GM18508 (cell line): ENCODE results near the gene IL37.
"Not testable (repeated sequence)": the region's sequence is repeated elsewhere in the genome, so short reads cannot be mapped to it uniquely, and the experiment has no call there.

Experiments used
- ATAC-seq: cut with Tn5 transposase; IDR thresholded peaks from one replicate; pipeline ENCODE4 v1.9.1; 2021; ENCODE audit warnings: moderate number of reproducible peaks; ENCODE audit not compliant: insufficient read depth, unreplicated experiment

The IL37 gene

GRCh38 chr2:112887964-112888749 lies 22.8 kb upstream of the IL37 start:
- no peak for ATAC-seq

- no peak for ATAC-seq
Observed at GRCh38 chr2:112889976-112890375, 21.0 kb upstream of the IL37 start.

GRCh38 chr2:112891385-112891831 lies 19.6 kb upstream of the IL37 start:
- no peak for ATAC-seq

GRCh38 chr2:112893752-112894151 lies 17.2 kb upstream of the IL37 start:
- ATAC-seq, result no peak

GRCh38 chr2:112896909-112897623 lies 13.9 kb upstream of the IL37 start:
- ATAC-seq, result no peak

GRCh38 chr2:112897624-112897978 lies 13.4 kb upstream of the IL37 start:
- ATAC-seq, result no peak

GRCh38 chr2:112901431-112902065 lies 9.4 kb upstream of the IL37 start:
- ATAC-seq, result not testable (repeated sequence)

- no peak for ATAC-seq
Observed at GRCh38 chr2:112902816-112903215, 8.1 kb upstream of the IL37 start.

GRCh38 chr2:112904883-112905282 lies 6.1 kb upstream of the IL37 start:
- no peak for ATAC-seq

- no peak for ATAC-seq
Observed at GRCh38 chr2:112906276-112906675, 4.7 kb upstream of the IL37 start.

GRCh38 chr2:112907001-112907949 lies 3.7 kb upstream of the IL37 start:
- no peak for ATAC-seq

GRCh38 chr2:112908559-112908958 lies 2.4 kb upstream of the IL37 start:
- ATAC-seq, result not testable (repeated sequence)

GRCh38 chr2:112910219-112910618 lies 746 bp upstream of the IL37 start:
- no peak for ATAC-seq

- no peak for ATAC-seq
Observed at GRCh38 chr2:112912403-112912802, 1.4 kb downstream of the IL37 start.

GRCh38 chr2:112915300-112916144 lies 4.6 kb downstream of the IL37 start:
- ATAC-seq, result no peak

- ATAC-seq, result no peak
Observed at GRCh38 chr2:112916145-112916571, 5.2 kb downstream of the IL37 start.

- no peak for ATAC-seq
Observed at GRCh38 chr2:112916625-112917247, 5.8 kb downstream of the IL37 start.

- ATAC-seq, result no peak
Observed at GRCh38 chr2:112917856-112918255, 6.9 kb downstream of the IL37 start.

- ATAC-seq, result no peak
Observed at GRCh38 chr2:112918256-112918655, 7.3 kb downstream of the IL37 start.
